ENCODE measurements around the gene TTLL12. TPM values are rescaled to one million over a fixed set of nuclear protein-coding genes. Genes with fewer than 3 reads are reported as not detected.
"Not testable (repeated sequence)": the region's sequence is repeated elsewhere in the genome, so short reads cannot be mapped to it uniquely, and the experiment has no call there.

TTLL12 gene
- total RNA-seq, 2 experiments from 2014 or later = 104 to 106 TPM

- H3K36me3 Mint-ChIP-seq = peaks cover 1% of the 10 kb centered on the region
- no peaks in the 10 kb centered on the region for H3K27me3 Mint-ChIP-seq
- H3K9me3 Mint-ChIP-seq = no peaks in the 10 kb centered on the region
- H3K4me3 Mint-ChIP-seq = no peak overlapping the region
- H3K27ac Mint-ChIP-seq = no peak overlapping the region
- no peak for DNase-seq
- H3K4me1 Mint-ChIP-seq = peaks cover 16% of the 10 kb centered on the region
These were observed 38.4 kb downstream of the TTLL12 start for GRCh38 chr22:43148581-43148980.

GRCh38 chr22:43147821-43148220, 39.1 kb downstream of the TTLL12 start:
- no peak overlapping the region for H3K4me3 Mint-ChIP-seq
- H3K36me3 Mint-ChIP-seq = no peaks in the 10 kb centered on the region
- DNase-seq = no peak

GRCh38 chr22:43146332-43146731, 40.6 kb downstream of the TTLL12 start:
- not testable (repeated sequence) for H3K36me3 Mint-ChIP-seq, H3K9me3 Mint-ChIP-seq, H3K4me3 Mint-ChIP-seq, H3K27me3 Mint-ChIP-seq, DNase-seq, H3K27ac Mint-ChIP-seq
- H3K4me1 Mint-ChIP-seq = peaks cover 25% of the 10 kb centered on the region

More at GRCh38 chr22:43147821-43148220, 39.1 kb downstream of the TTLL12 start:
- H3K27ac Mint-ChIP-seq = peak overlapping the region; percentile 19
- H3K4me1 Mint-ChIP-seq = peaks cover 16% of the 10 kb centered on the region
- no peaks in the 10 kb centered on the region for H3K27me3 Mint-ChIP-seq
- no peaks in the 10 kb centered on the region for H3K9me3 Mint-ChIP-seq

- not testable (repeated sequence) for H3K36me3 Mint-ChIP-seq, H3K9me3 Mint-ChIP-seq, H3K27ac Mint-ChIP-seq, H3K27me3 Mint-ChIP-seq, DNase-seq, H3K4me3 Mint-ChIP-seq
- peaks cover 22% of the 10 kb centered on the region for H3K4me1 Mint-ChIP-seq
These were observed 41.6 kb downstream of the TTLL12 start for GRCh38 chr22:43145371-43145770.

DNA sequence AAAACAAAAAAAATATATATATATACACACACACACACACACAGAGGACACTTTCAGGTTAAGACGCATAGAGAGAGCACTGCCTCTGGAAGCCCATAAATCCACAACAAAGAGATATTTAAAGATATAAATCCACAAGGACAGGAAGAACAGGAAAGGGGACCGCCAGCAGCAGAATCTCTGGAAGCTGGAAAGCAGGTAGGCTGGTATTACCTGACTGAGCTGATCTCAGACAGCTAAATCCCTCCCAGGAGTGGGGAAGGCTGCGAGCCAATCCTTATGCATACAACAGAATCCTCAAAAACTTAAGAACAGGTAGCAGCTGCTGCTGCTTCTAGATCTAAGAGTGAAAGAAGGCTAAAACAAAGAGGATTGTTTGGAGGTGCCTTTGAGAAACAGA, 42.0 kb downstream of the TTLL12 start:
- H3K4me1 Mint-ChIP-seq = peaks cover 22% of the 10 kb centered on the region
- no peak for DNase-seq
- H3K27ac Mint-ChIP-seq = no peak overlapping the region
- no peaks in the 10 kb centered on the region for H3K27me3 Mint-ChIP-seq
- H3K4me3 Mint-ChIP-seq = no peak overlapping the region
- H3K9me3 Mint-ChIP-seq = no peaks in the 10 kb centered on the region
- H3K36me3 Mint-ChIP-seq = peaks cover 7% of the 10 kb centered on the region

- Mint-ChIP-seq H3K36me3 (peaks cover 12% of the 10 kb centered on the region), H3K4me3 (peak within 1 kb of the TSS; percentile 87), H3K9me3 (no peaks in the 10 kb centered on the region), H3K27ac (peak within 1 kb of the TSS; percentile 90), H3K4me1 (peaks cover 22% of the 10 kb centered on the region), H3K27me3 (no peaks in the 10 kb centered on the region)
- peak; percentile 89 for DNase-seq
These were observed 43.9 kb downstream of the TTLL12 start, which contains the start of gene MCAT for GRCh38 chr22:43142880-43143562. Gene MCAT (minus strand): TSS chr22:43143398. CDS start chr22:43143348, 50 bp downstream.

DNA sequence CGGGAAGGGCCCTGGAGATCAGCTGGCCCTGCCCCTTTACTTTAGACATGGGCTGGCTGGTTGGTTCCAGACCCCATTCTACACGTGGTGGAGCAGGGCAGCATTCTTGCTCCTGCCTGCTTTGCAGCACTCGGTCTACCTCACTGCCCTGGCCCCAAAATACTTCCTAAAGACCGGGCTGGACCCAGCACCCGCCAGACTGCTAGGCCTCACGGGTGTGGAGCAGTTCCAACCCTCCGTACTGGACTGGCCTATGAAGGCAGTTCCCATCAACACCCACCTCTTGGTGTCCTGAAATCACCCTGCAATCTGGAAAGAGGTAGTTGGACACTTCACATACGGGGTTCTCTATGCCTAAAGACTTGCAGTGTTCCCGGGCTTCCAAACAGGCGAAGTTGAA, 50.1 kb downstream of the TTLL12 start:
- no peak overlapping the region for H3K27ac Mint-ChIP-seq
- H3K9me3 Mint-ChIP-seq = no peaks in the 10 kb centered on the region

DNA sequence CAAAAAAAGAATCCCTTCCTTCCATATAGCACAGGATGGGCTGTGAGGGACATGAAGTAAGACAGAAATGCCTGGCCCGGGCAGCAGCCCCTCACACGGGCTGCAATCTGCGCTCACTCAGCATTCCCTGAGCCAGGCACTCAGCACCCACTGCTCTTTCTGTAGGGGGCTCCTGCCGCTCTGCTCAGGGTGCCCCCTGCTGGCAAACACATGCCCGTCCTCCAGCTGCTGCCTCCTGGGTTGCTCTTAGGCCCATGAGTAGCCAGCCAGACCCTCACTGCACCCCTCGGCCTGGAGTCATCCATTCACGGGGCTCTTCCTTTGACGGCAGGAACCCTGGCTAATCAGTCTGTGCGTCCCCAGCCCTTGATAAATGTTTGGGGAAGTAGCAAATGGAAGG, 50.7 kb downstream of the TTLL12 start:
- Mint-ChIP-seq H3K27me3 (no peaks in the 10 kb centered on the region), H3K27ac (no peak overlapping the region), H3K9me3 (no peaks in the 10 kb centered on the region), H3K36me3 (peaks cover 26% of the 10 kb centered on the region), H3K4me3 (no peak overlapping the region), H3K4me1 (peaks cover 4% of the 10 kb centered on the region)
- peak; percentile 43 for DNase-seq

More for the DNA sequence above, 50.1 kb downstream of the TTLL12 start:
- Mint-ChIP-seq H3K36me3 (peaks cover 27% of the 10 kb centered on the region), H3K4me3 (no peak overlapping the region), H3K27me3 (no peaks in the 10 kb centered on the region), H3K4me1 (peaks cover 7% of the 10 kb centered on the region)
- no peak for DNase-seq

DNA sequence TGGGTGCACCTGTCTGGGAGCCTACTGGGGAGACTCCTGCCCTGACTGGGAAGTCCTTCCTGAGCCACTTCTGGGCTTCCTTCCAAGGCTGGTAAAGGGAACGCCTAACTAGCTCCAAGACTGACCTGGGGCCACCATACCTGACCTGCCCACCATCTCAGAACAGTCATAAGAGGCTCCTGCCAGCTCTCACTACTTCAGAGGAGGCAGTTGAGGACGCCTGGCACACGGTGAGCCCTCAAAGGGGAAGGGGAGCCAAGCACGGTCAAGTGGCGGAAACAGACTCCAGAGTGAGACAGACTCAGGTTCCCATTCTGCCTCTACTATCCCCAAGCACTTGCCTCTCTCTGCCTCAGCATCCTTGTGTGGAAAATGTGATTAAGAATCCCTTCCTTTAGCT, 51.4 kb downstream of the TTLL12 start:
- Mint-ChIP-seq H3K9me3 (no peaks in the 10 kb centered on the region), H3K4me3 (no peak overlapping the region), H3K36me3 (peaks cover 21% of the 10 kb centered on the region), H3K27me3 (no peaks in the 10 kb centered on the region), H3K27ac (no peak overlapping the region), H3K4me1 (no peaks in the 10 kb centered on the region)
- no peak for DNase-seq

- H3K27ac Mint-ChIP-seq = no peak overlapping the region
- H3K4me3 Mint-ChIP-seq = no peak overlapping the region
- H3K4me1 Mint-ChIP-seq = no peaks in the 10 kb centered on the region
- no peak for DNase-seq
- peaks cover 21% of the 10 kb centered on the region for H3K36me3 Mint-ChIP-seq
- no peaks in the 10 kb centered on the region for H3K27me3 Mint-ChIP-seq
- H3K9me3 Mint-ChIP-seq = no peaks in the 10 kb centered on the region
These were observed 52.4 kb downstream of the TTLL12 start for GRCh38 chr22:43134553-43134952.

- H3K4me3 Mint-ChIP-seq = no peak overlapping the region
- DNase-seq = no peak
- H3K27ac Mint-ChIP-seq = no peak overlapping the region
- no peaks in the 10 kb centered on the region for H3K9me3 Mint-ChIP-seq
- H3K27me3 Mint-ChIP-seq = no peaks in the 10 kb centered on the region
- peaks cover 19% of the 10 kb centered on the region for H3K36me3 Mint-ChIP-seq
- peaks cover 3% of the 10 kb centered on the region for H3K4me1 Mint-ChIP-seq
These were observed 53.5 kb downstream of the TTLL12 start for GRCh38 chr22:43133401-43133800.

DNA sequence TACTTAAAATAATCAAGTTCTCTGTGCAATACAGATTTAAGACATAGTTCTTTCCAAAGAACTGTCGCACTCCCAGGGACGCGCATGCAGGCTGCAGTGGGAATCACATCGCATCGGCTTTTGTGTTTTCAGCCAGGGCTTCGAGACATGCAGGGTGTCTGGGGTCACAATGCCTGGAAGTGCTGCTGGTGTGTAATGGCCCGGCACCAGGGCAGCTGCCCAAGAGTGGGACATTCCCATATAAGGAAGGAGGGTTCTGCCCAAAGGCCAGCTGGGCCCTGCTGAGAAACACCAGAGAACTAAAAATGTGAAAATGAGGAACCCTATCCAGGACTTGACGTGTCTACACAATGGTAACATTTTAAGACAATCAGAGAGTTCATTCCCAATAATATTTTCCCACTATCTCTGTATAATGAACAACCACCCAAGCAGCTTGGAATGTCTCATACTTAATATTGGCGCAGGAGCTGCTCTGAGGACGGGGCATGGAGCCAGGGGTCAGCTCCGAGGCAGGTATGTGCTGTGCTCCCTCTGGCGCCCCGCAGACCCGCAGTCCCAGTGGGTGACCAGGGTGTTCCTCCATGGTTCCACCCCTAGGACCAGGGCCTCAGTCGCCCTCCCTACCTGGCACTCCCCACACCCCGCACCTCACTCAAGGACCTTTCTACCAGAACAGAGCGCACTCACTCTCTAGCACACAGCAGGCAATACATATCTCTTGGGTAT, 55.0 kb downstream of the TTLL12 start:
- Mint-ChIP-seq H3K27me3 (no peaks in the 10 kb centered on the region), H3K36me3 (peaks cover 13% of the 10 kb centered on the region), H3K9me3 (no peaks in the 10 kb centered on the region), H3K4me3 (no peak overlapping the region), H3K27ac (no peak overlapping the region), H3K4me1 (peaks cover 7% of the 10 kb centered on the region)
- no peak for DNase-seq

DNA sequence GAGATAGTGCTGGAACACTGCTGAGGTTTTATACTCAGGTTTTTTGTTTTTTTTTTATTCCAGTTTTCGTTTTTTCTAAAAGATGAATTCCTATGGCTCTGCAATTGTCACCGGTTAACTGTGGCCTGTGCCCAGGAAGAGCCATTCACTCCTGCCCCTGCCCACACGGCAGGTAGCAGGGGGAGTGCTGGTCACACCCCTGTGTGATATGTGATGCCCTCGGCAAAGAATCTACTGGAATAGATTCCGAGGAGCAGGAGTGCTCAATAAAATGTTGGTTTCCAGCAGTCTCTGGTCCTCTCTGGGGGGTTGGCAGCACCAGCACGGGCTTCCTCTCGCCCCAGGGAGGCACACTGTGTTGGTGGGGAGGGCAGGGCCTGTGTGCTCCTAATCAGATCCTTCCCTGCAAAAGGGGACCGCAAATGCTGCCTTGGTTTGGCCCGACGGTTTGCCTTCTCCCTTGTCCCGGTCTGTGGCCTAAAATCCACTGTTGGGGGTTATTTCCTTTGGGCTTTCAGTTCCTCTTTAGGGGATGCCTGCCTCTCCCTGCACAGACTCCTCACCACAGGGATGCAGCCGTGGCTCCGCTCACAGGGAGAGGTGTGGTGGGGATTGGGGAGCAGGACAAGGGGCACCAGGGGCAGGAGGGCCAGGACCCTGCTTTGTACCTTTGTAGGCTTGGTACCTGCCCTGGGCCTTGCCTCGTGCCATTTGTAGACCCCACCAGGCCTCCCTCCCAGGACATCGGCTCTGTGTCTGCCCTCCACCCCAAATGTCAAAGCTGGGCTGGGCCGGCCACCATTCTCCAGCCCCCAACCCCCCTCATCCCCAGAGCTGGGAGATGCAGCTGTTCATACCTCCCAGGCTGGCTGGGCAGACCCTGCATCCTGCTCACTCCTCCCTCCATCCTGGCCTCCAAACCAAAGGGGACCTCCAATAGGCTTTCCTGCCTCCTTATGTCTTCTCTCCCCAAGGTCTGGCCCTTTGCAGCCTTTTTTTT, 57.2 kb downstream of the TTLL12 start:
- no peak overlapping the region for H3K27ac Mint-ChIP-seq
- peaks cover 8% of the 10 kb centered on the region for H3K4me1 Mint-ChIP-seq
- no peak overlapping the region for H3K4me3 Mint-ChIP-seq

GRCh38 chr22:43128928-43129424, 58.0 kb downstream of the TTLL12 start:
- Mint-ChIP-seq H3K4me3 (no peak overlapping the region), H3K36me3 (peaks cover 5% of the 10 kb centered on the region), H3K9me3 (no peaks in the 10 kb centered on the region), H3K27ac (no peak overlapping the region), H3K4me1 (peaks cover 8% of the 10 kb centered on the region), H3K27me3 (no peaks in the 10 kb centered on the region)
- no peak for DNase-seq

More for the DNA sequence above, 57.2 kb downstream of the TTLL12 start:
- Mint-ChIP-seq H3K36me3 (peaks cover 6% of the 10 kb centered on the region), H3K9me3 (no peaks in the 10 kb centered on the region), H3K27me3 (no peaks in the 10 kb centered on the region)
- no peak for DNase-seq
